Coronary artery (tissue), 2 donors: ENCODE measurements around the gene CLECL1.

Source experiments
- DNase-seq: peaks from one replicate; pipeline ENCODE4 v3.0.0-alpha.2; 2017; ENCODE audit warnings: low spot score
- H3K27ac ChIP-seq, 2 donors: fragments of 200-600 bp; sonication (generic); one replicate each; pipeline ENCODE4 v1.5.1; 2016 to 2019
- H3K4me3 ChIP-seq: fragments of 200-600 bp; sonication (generic); 2 replicates; pipeline ENCODE4 v1.5.1; 2016; ENCODE audit warnings: mild to moderate bottlenecking, moderate library complexity
- TF ChIP-seq, protein P1 (sequence below): fragments of 200-600 bp; sonication (generic); IDR thresholded peaks from one replicate; pipeline ENCODE4 v1.5.1; 2019; ENCODE audit warnings: antibody characterized with exemption

CLECL1 gene

DNA sequence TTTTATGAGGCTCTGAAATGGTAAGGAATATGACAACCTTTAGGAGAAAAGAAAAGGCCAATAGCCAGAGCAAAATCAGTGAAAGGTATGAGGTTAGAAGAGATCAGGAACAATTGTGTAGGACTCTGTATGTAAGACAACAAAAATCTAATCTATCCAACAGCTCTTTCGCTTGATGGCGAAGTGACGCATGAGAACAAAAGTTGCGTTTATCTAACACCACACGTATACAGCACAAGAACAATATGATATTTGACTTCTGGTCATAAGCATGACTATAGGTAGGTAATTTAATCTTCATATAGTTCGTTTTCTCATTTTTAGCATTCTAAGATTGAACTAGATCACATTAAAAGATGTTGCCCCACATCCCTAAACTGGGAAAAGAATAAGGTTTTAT, 1.5 kb downstream of the CLECL1 start:
- DNase-seq = no peak
- Histone ChIP-seq H3K4me3 (no peak overlapping the region), H3K27ac (peak overlapping the region in 1 of 2 donors; percentile 11)
- TF ChIP-seq, protein P1, sequence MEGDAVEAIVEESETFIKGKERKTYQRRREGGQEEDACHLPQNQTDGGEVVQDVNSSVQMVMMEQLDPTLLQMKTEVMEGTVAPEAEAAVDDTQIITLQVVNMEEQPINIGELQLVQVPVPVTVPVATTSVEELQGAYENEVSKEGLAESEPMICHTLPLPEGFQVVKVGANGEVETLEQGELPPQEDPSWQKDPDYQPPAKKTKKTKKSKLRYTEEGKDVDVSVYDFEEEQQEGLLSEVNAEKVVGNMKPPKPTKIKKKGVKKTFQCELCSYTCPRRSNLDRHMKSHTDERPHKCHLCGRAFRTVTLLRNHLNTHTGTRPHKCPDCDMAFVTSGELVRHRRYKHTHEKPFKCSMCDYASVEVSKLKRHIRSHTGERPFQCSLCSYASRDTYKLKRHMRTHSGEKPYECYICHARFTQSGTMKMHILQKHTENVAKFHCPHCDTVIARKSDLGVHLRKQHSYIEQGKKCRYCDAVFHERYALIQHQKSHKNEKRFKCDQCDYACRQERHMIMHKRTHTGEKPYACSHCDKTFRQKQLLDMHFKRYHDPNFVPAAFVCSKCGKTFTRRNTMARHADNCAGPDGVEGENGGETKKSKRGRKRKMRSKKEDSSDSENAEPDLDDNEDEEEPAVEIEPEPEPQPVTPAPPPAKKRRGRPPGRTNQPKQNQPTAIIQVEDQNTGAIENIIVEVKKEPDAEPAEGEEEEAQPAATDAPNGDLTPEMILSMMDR = no peak

DNA sequence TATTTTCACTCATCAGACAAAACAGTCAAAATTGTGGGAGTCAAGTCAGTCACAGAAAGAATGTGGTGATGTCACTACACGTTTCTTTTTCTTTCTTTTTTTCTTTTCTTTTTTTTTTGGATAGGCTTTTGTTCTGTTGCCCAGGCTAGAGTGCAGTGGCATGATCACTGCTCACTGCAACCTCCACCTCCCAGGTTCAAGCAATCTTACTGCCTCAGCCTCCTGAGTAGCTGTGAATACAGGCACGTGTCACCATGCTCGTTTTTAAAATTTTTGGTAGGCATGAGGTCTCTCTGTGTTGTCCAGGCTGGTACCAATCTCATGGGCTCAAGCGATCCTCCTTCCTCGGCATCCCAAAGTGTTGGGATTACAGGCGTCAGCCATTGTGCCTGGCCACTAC, 2.3 kb downstream of the CLECL1 start:
- H3K27ac ChIP-seq = no peak overlapping the region
- TF ChIP-seq, protein P1 = no peak
- H3K4me3 ChIP-seq = no peak overlapping the region
- DNase-seq = no peak

DNA sequence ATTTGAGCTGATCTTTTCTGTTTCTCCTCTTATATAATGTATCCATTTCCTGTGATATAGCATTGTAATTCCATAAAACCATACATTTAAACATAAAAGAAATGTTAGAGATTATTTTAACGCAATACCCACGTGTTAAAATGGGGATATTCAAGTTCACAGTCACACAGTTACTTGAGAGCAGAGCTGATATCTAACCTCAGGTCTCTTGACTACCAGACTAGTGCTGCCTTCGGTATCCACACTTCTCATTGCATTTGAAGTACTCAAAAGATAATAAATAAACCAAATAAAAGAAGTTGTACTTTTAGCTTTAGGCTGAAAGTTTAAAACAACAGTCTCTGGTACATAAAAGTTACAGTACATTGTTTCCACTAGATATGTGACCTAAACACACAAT, 2.9 kb downstream of the CLECL1 start:
- no peak overlapping the region for H3K27ac ChIP-seq

DNA sequence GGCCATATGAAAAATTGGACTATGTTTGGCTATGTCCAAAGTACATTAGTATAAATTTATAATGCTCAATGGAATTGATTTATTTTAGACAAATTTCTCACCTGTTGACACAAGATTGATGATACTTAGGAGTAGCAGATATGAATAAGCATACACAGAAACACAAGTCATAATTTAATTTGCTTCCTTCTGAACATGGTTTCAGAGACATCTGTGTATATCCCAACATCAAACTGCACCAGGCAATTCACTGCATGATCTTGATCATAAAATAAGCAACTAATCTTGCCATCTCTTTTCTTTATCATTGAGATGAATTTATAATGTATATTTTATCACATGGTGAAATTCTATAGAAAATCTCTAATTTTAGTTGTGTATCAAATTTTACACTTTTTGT, 3.8 kb downstream of the CLECL1 start:
- Histone ChIP-seq H3K4me3 (no peak overlapping the region), H3K27ac (no peak overlapping the region)
- DNase-seq = no peak
- TF ChIP-seq, protein P1 = no peak

More for the DNA sequence above, 2.9 kb downstream of the CLECL1 start:
- H3K4me3 ChIP-seq = no peak overlapping the region
- DNase-seq = no peak
- TF ChIP-seq, protein P1 = no peak

DNA sequence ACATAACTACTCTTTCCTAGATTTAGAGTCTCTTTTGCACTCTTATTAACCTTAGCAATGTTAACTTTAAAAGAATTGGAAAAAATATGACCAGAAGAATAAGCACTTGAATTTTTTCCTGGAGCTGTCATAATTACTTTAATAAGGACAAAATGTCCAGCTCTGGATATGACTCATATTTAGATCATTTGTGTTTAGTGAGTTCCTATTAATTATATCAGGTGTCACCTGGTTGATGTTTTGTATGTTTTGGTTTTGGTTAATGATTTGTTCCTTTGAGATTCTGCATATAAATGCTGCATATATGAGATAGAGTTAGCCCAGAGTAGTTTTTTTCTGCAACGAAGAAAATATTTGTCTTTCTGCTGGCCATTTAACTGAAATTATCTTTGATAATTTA, 5.1 kb downstream of the CLECL1 start:
- no peak overlapping the region for H3K4me3 ChIP-seq
- no peak for DNase-seq
- TF ChIP-seq, protein P1 = no peak
- H3K27ac ChIP-seq = no peak overlapping the region

DNA sequence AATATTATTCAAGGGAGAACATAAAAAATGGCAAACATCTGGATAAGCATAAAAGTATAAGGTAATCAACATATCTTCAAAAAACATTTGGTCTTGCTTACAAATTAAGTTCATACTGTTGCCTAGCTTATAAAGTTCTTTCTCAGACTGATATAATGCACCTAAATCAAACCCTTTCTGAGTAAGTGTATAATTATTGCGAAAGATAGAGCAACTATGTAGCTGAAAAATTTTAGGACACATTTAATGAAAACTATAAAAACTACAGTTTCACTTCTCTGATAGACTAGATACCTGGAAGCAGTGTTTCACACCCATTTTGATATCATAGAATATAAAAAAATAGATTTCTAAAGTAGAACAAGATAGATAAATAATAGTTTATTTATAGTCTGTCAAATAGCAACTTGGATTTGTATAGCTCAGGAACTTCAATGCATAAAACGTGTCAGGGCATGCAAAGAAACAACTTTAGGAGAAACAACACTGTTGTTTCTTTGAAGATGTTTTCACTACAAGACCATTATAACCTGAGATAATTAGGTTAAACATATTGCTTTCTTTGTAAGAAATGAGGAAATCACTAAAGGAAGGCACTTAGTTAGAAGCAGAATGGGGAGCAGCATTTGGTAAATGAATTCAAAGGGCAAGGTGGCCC, 7.6 kb downstream of the CLECL1 start:
- TF ChIP-seq, protein P1 = no peak
- no peak for DNase-seq
- H3K27ac ChIP-seq = no peak overlapping the region
- no peak overlapping the region for H3K4me3 ChIP-seq

DNA sequence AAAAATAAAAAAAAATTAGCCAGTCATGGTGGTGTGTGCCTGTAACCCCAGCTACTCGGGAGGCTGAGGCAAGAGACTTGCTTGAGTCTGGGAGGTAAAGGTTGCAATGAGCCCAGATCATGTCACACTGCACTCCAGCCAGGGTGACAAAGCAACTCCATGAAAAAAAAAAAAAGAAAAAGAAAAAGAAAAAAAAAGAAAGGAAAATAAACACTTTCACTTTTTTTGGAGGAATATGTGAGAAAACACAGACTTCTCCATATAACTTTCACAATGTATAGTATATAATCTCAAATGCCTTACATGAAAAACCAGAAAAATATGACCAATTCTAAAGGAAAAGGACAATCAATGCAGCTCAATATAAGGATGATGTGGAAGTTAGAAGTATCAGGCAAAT, 8.9 kb downstream of the CLECL1 start:
- TF ChIP-seq, protein P1 = no peak
- Histone ChIP-seq H3K4me3 (no peak overlapping the region), H3K27ac (no peak overlapping the region)
- DNase-seq = no peak
